ENCODE measurements around the gene TMOD2.
A peak's percentile ranks its signal among the peaks of the same experiment; 100 is the strongest.

Gene TMOD2

GRCh38 chr15:51750186-51750585 is 1.2 kb upstream of the TMOD2 start:
- TF ChIP-seq, protein P1, sequence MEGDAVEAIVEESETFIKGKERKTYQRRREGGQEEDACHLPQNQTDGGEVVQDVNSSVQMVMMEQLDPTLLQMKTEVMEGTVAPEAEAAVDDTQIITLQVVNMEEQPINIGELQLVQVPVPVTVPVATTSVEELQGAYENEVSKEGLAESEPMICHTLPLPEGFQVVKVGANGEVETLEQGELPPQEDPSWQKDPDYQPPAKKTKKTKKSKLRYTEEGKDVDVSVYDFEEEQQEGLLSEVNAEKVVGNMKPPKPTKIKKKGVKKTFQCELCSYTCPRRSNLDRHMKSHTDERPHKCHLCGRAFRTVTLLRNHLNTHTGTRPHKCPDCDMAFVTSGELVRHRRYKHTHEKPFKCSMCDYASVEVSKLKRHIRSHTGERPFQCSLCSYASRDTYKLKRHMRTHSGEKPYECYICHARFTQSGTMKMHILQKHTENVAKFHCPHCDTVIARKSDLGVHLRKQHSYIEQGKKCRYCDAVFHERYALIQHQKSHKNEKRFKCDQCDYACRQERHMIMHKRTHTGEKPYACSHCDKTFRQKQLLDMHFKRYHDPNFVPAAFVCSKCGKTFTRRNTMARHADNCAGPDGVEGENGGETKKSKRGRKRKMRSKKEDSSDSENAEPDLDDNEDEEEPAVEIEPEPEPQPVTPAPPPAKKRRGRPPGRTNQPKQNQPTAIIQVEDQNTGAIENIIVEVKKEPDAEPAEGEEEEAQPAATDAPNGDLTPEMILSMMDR (IDR thresholded peaks at IDR 0.05; ENCODE audit: low read depth, low read length), result no peak
- Histone ChIP-seq H3K27me3 (ENCODE audit: insufficient read depth, low read depth, severe bottlenecking) (no peaks in the 10 kb centered on the region), H3K36me3 (no peaks in the 10 kb centered on the region), H3K4me3 (ENCODE audit: low read depth, low read length) (no peak overlapping the region), H3K27ac (no peak overlapping the region), H3K9me3 (ENCODE audit: severe bottlenecking) (no peaks in the 10 kb centered on the region)
- no peak for DNase-seq

- peak; percentile 48 for DNase-seq
- H3K27ac ChIP-seq, result no peak overlapping the region
- H3K27me3 ChIP-seq (ENCODE audit: insufficient read depth, low read depth, severe bottlenecking), result no peaks in the 10 kb centered on the region
- peak overlapping the region; percentile 82 for H3K4me3 ChIP-seq (ENCODE audit: low read depth, low read length)
- TF ChIP-seq, protein P1 (IDR thresholded peaks at IDR 0.05; ENCODE audit: low read depth, low read length), result no peak
- no peaks in the 10 kb centered on the region for H3K9me3 ChIP-seq (ENCODE audit: severe bottlenecking)
- H3K36me3 ChIP-seq, result no peaks in the 10 kb centered on the region
Measured at GRCh38 chr15:51751697-51752683, 593 bp downstream of the TMOD2 start.

- Histone ChIP-seq H3K27me3 (ENCODE audit: insufficient read depth, low read depth, severe bottlenecking) (no peaks in the 10 kb centered on the region), H3K4me3 (ENCODE audit: low read depth, low read length) (no peak overlapping the region), H3K27ac (no peak overlapping the region), H3K36me3 (no peaks in the 10 kb centered on the region), H3K9me3 (ENCODE audit: severe bottlenecking) (no peaks in the 10 kb centered on the region)
- TF ChIP-seq, protein P1 (IDR thresholded peaks at IDR 0.05; ENCODE audit: low read depth, low read length), result no peak
- no peak for DNase-seq
Measured at GRCh38 chr15:51752888-51753287, 1.5 kb downstream of the TMOD2 start.

- H3K4me3 ChIP-seq (ENCODE audit: low read depth, low read length), result no peak overlapping the region
- no peaks in the 10 kb centered on the region for H3K9me3 ChIP-seq (ENCODE audit: severe bottlenecking)
- TF ChIP-seq, protein P1 (IDR thresholded peaks at IDR 0.05; ENCODE audit: low read depth, low read length), result no peak
- no peaks in the 10 kb centered on the region for H3K36me3 ChIP-seq
- no peak overlapping the region for H3K27ac ChIP-seq
- H3K27me3 ChIP-seq (ENCODE audit: insufficient read depth, low read depth, severe bottlenecking), result no peaks in the 10 kb centered on the region
- no peak for DNase-seq
Measured at GRCh38 chr15:51754267-51754666, 2.9 kb downstream of the TMOD2 start.

DNA sequence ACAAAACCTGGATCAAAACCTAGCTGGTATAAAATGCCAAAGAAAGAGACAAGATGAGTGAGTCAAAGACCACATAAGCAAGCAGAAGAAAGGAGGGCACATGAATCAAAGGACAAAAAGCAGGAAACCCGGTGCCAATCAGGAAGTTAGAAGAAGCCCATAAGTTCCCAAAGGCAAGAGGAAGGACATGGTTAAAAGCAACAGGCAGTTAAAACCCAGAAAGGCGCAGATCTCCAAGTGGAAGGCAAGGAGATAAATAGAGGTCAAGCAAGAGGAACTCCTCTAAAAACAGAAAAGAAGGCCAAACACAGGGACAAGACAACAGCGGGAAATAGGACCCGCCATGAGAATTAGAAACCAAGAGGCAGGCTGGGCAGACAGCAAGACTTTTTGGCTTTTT is 4.4 kb downstream of the TMOD2 start:
- TF ChIP-seq, protein P1 (IDR thresholded peaks at IDR 0.05; ENCODE audit: low read depth, low read length), result no peak
- Histone ChIP-seq H3K9me3 (ENCODE audit: severe bottlenecking) (no peaks in the 10 kb centered on the region), H3K36me3 (no peaks in the 10 kb centered on the region), H3K4me3 (ENCODE audit: low read depth, low read length) (no peak overlapping the region), H3K27me3 (ENCODE audit: insufficient read depth, low read depth, severe bottlenecking) (no peaks in the 10 kb centered on the region), H3K27ac (no peak overlapping the region)
- DNase-seq, result no peak

All from WERI-Rb-1 (cell line).